ENCODE measurements around the gene TBC1D3G. TPM values are rescaled to one million over a fixed set of nuclear protein-coding genes. Genes with fewer than 3 reads are reported as not detected.
"Not testable (repeated sequence)": the region's sequence is repeated elsewhere in the genome, so short reads cannot be mapped to it uniquely, and the experiment has no call there.

The TBC1D3G gene
- not detected for total RNA-seq
- not detected for total RNA-seq (2013)

- H3K27me3 Mint-ChIP-seq (ENCODE audit: low read depth in 2 of 2); H3K36me3 ChIP-seq (ENCODE audit: control insufficient read depth, insufficient read depth, low read length); H3K27ac Mint-ChIP-seq; H3K4me3 ChIP-seq (ENCODE audit: low read length); H3K36me3 Mint-ChIP-seq; DNase-seq; intact Hi-C loops (cut with micrococcal nuclease); H3K27me3 ChIP-seq (ENCODE audit: control insufficient read depth, insufficient read depth, low read length); H3K27ac ChIP-seq (ENCODE audit: low read length); ATAC-seq; H3K4me1 ChIP-seq (ENCODE audit: control insufficient read depth, insufficient read depth, low read length); H3K4me3 Mint-ChIP-seq; H3K4me1 Mint-ChIP-seq; H3K9me3 Mint-ChIP-seq; H3K9me3 ChIP-seq (ENCODE audit: control insufficient read depth, insufficient read depth, low read length): not testable (repeated sequence)
- WGBS (ENCODE audit: insufficient coverage), result no CpG with 5 or more reads among the region's 9 CpGs
Observed at GRCh38 chr17:36323584-36323983, at the start of gene TBC1D3G. TBC1D3G (plus strand) TSS chr17:36323884; CDS start chr17:36325412, 1,528 bp downstream.

GRCh38 chr17:36283256-36283655 lies 40.4 kb upstream of the TBC1D3G start:
- H3K4me1 ChIP-seq (ENCODE audit: control insufficient read depth, insufficient read depth, low read length); H3K9me3 Mint-ChIP-seq; ATAC-seq; intact Hi-C loops (cut with micrococcal nuclease); H3K4me3 Mint-ChIP-seq; H3K4me3 ChIP-seq (ENCODE audit: low read length); DNase-seq; H3K4me1 Mint-ChIP-seq; H3K9me3 ChIP-seq (ENCODE audit: control insufficient read depth, insufficient read depth, low read length); H3K36me3 ChIP-seq (ENCODE audit: control insufficient read depth, insufficient read depth, low read length); H3K27ac Mint-ChIP-seq; H3K27me3 Mint-ChIP-seq (ENCODE audit: low read depth in 2 of 2); H3K27ac ChIP-seq (ENCODE audit: low read length); H3K36me3 Mint-ChIP-seq; H3K27me3 ChIP-seq (ENCODE audit: control insufficient read depth, insufficient read depth, low read length): not testable (repeated sequence)
- WGBS (ENCODE audit: insufficient coverage), result no CpG with 5 or more reads among the region's 1 CpG

- H3K9me3 ChIP-seq (ENCODE audit: control insufficient read depth, insufficient read depth, low read length); H3K27me3 Mint-ChIP-seq (ENCODE audit: low read depth in 2 of 2); DNase-seq; H3K4me3 Mint-ChIP-seq; H3K4me1 Mint-ChIP-seq; intact Hi-C loops (cut with micrococcal nuclease); H3K36me3 ChIP-seq (ENCODE audit: control insufficient read depth, insufficient read depth, low read length); H3K4me1 ChIP-seq (ENCODE audit: control insufficient read depth, insufficient read depth, low read length); H3K27ac ChIP-seq (ENCODE audit: low read length); H3K27ac Mint-ChIP-seq; ATAC-seq; H3K4me3 ChIP-seq (ENCODE audit: low read length); H3K36me3 Mint-ChIP-seq; H3K27me3 ChIP-seq (ENCODE audit: control insufficient read depth, insufficient read depth, low read length); H3K9me3 Mint-ChIP-seq: not testable (repeated sequence)
- WGBS (ENCODE audit: insufficient coverage), result no CpG with 5 or more reads among the region's 5 CpGs
Observed at GRCh38 chr17:36284219-36284618, 39.5 kb upstream of the TBC1D3G start.

DNA sequence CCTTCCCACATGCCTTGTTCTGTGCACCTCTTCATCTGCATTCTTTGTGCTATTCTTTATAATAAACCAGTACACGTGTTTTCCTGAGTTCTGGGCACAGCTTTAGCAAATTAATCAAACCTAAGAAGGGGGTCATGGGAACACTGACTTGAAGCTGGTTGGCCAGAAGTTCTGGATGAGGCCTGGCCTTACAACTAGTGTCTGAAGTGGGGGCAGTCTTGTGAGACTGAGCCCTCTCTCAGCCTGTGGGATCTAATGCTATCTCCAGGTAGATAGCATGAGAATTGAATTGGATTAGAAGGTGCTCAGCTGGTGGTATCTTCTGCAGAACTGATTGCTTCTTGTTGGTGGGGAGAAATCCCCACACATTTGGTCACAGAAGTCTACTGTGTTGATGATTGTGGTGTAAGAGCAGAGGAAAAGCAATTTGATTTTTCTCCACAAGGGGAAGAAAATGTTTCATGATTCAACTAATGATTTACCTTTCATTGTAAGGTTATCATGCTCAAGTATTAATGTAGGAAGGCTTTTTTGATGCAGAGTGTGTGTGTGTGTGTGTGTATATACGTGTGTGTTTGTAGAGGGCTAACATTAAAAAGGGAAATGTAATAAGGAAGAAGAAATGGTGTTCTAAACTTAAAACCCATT lies 33.6 kb upstream of the TBC1D3G start:
- H3K4me1 ChIP-seq (ENCODE audit: control insufficient read depth, insufficient read depth, low read length); H3K4me3 ChIP-seq (ENCODE audit: low read length); H3K27me3 ChIP-seq (ENCODE audit: control insufficient read depth, insufficient read depth, low read length); H3K36me3 ChIP-seq (ENCODE audit: control insufficient read depth, insufficient read depth, low read length); H3K9me3 Mint-ChIP-seq; H3K4me1 Mint-ChIP-seq; H3K27me3 Mint-ChIP-seq (ENCODE audit: low read depth in 2 of 2); H3K9me3 ChIP-seq (ENCODE audit: control insufficient read depth, insufficient read depth, low read length); H3K27ac ChIP-seq (ENCODE audit: low read length); H3K4me3 Mint-ChIP-seq; DNase-seq; H3K36me3 Mint-ChIP-seq; ATAC-seq; intact Hi-C loops (cut with micrococcal nuclease): not testable (repeated sequence)
- peak overlapping the region in 1 of 2 donors; percentile 31 for H3K27ac Mint-ChIP-seq
- no CpG with 5 or more reads among the region's 2 CpGs for WGBS (ENCODE audit: insufficient coverage)

DNA sequence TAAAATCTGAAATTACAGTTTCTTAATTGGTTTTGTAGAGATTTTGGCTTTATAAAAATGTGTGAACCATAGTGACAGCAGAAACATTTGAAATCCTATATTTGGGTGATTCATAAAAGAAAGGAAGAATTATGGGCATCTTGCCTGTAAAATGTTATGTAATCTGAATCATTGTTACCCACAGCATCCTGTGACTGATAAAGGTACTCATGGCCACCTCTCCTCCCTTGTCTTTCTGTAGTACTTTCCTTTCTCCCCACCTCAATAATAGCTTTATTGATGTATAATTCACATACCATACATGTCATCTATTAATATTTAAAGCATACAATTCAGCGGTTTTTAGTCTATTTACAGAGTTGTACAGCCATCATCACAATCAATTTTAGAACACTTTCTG lies 28.5 kb upstream of the TBC1D3G start:
- H3K9me3 Mint-ChIP-seq; H3K4me1 Mint-ChIP-seq; H3K4me3 Mint-ChIP-seq; H3K27me3 Mint-ChIP-seq (ENCODE audit: low read depth in 2 of 2); H3K36me3 Mint-ChIP-seq; H3K4me1 ChIP-seq (ENCODE audit: control insufficient read depth, insufficient read depth, low read length); DNase-seq; H3K27ac Mint-ChIP-seq; H3K4me3 ChIP-seq (ENCODE audit: low read length); intact Hi-C loops (cut with micrococcal nuclease); H3K27me3 ChIP-seq (ENCODE audit: control insufficient read depth, insufficient read depth, low read length); H3K27ac ChIP-seq (ENCODE audit: low read length); H3K36me3 ChIP-seq (ENCODE audit: control insufficient read depth, insufficient read depth, low read length); H3K9me3 ChIP-seq (ENCODE audit: control insufficient read depth, insufficient read depth, low read length): not testable (repeated sequence)
- no CpG with 5 or more reads among the region's 1 CpG for WGBS (ENCODE audit: insufficient coverage)
- peak in 1 of 3 donors; percentile 21 for ATAC-seq

DNA sequence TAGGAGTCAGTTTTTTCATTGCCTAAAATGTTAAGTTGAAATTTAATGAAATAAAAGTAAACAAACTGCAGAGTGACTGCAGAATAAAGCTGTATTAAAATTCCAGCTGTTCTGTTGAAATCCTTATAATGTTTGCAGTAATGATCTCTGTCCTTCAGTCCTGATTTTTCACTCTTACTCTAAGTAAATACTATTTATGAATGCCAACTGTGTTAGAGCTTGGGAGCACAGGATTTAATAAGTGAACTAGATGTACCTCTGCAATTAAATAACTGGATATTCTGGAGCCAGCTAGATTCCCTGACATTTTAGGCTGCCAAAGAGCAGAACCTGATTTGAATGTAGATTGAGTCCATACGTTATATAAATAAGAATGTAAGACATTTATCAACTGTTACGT lies 7.9 kb upstream of the TBC1D3G start:
- H3K27me3 ChIP-seq (ENCODE audit: control insufficient read depth, insufficient read depth, low read length); intact Hi-C loops (cut with micrococcal nuclease); H3K4me1 ChIP-seq (ENCODE audit: control insufficient read depth, insufficient read depth, low read length); DNase-seq; H3K4me3 ChIP-seq (ENCODE audit: low read length); H3K36me3 ChIP-seq (ENCODE audit: control insufficient read depth, insufficient read depth, low read length); H3K9me3 ChIP-seq (ENCODE audit: control insufficient read depth, insufficient read depth, low read length); H3K36me3 Mint-ChIP-seq; H3K27me3 Mint-ChIP-seq (ENCODE audit: low read depth in 2 of 2); H3K4me1 Mint-ChIP-seq; ATAC-seq; H3K4me3 Mint-ChIP-seq; H3K27ac ChIP-seq (ENCODE audit: low read length); H3K9me3 Mint-ChIP-seq; H3K27ac Mint-ChIP-seq: not testable (repeated sequence)
- no CpG with 5 or more reads among the region's 2 CpGs for WGBS (ENCODE audit: insufficient coverage)

DNA sequence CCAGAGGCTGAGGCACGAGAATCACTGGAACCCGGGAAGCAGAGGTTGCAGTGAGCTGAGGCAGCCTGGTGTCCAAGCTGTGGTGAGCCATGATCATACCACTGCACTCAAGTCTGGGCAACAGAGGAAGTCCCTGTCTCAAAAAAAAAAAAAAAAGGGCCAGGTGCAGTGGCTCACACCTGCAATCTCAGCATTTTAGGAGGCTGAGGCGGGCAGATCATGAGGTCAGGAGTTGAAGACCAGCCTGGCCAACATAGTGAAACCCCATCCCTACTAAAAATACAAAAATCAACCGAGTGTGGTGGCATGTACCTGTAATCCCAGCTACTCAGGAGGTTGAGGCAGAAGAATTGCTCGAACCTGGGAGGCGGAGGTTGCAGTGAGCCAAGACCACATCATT lies 38.8 kb downstream of the TBC1D3G start:
- H3K27ac Mint-ChIP-seq; H3K36me3 ChIP-seq (ENCODE audit: control insufficient read depth, insufficient read depth, low read length); H3K27me3 Mint-ChIP-seq (ENCODE audit: low read depth in 2 of 2); intact Hi-C loops (cut with micrococcal nuclease); H3K9me3 Mint-ChIP-seq; H3K4me3 ChIP-seq (ENCODE audit: low read length); ATAC-seq; H3K4me1 ChIP-seq (ENCODE audit: control insufficient read depth, insufficient read depth, low read length); H3K9me3 ChIP-seq (ENCODE audit: control insufficient read depth, insufficient read depth, low read length); H3K27me3 ChIP-seq (ENCODE audit: control insufficient read depth, insufficient read depth, low read length); H3K4me1 Mint-ChIP-seq; H3K4me3 Mint-ChIP-seq; DNase-seq; H3K36me3 Mint-ChIP-seq; H3K27ac ChIP-seq (ENCODE audit: low read length): not testable (repeated sequence)
- no CpG with 5 or more reads among the region's 6 CpGs for WGBS (ENCODE audit: insufficient coverage)

GRCh38 chr17:36375938-36376337 lies 52.3 kb downstream of the TBC1D3G start:
- no CpG with 5 or more reads among the region's 7 CpGs for WGBS (ENCODE audit: insufficient coverage)

More at GRCh38 chr17:36375938-36376337, 52.3 kb downstream of the TBC1D3G start:
- H3K4me3 Mint-ChIP-seq; intact Hi-C loops (cut with micrococcal nuclease); H3K27ac Mint-ChIP-seq; H3K36me3 ChIP-seq (ENCODE audit: control insufficient read depth, insufficient read depth, low read length); H3K9me3 ChIP-seq (ENCODE audit: control insufficient read depth, insufficient read depth, low read length); H3K9me3 Mint-ChIP-seq; H3K4me3 ChIP-seq (ENCODE audit: low read length); H3K4me1 ChIP-seq (ENCODE audit: control insufficient read depth, insufficient read depth, low read length); H3K36me3 Mint-ChIP-seq; H3K4me1 Mint-ChIP-seq; H3K27me3 ChIP-seq (ENCODE audit: control insufficient read depth, insufficient read depth, low read length); DNase-seq; H3K27me3 Mint-ChIP-seq (ENCODE audit: low read depth in 2 of 2); H3K27ac ChIP-seq (ENCODE audit: low read length); ATAC-seq: not testable (repeated sequence)

All from natural killer cell (primary cell).